NCI-H146 treated with DMSO at 0.1 percent for 48 hours (cell line): ENCODE data around the gene TACC3.

Experiments
- DNase-seq: peaks from one replicate; lab custom pipeline; 2025; ENCODE audit not compliant: unreplicated experiment; lab: John Stamatoyannopoulos, UW

TACC3 gene

GRCh38 chr4:1721666-1722550 lies 587 bp downstream of the TACC3 start:
- no peak for DNase-seq

- DNase-seq = no peak
These were observed 1.3 kb downstream of the TACC3 start for GRCh38 chr4:1722551-1723118.

- DNase-seq = no peak
These were observed 1.9 kb downstream of the TACC3 start for GRCh38 chr4:1723131-1723801.

- DNase-seq = no peak
These were observed 4.2 kb downstream of the TACC3 start for GRCh38 chr4:1725521-1725920.

- peak; percentile 20 for DNase-seq
These were observed 5.0 kb downstream of the TACC3 start for GRCh38 chr4:1726146-1726934.

GRCh38 chr4:1727117-1728031 lies 6.1 kb downstream of the TACC3 start:
- no peak for DNase-seq

DNA sequence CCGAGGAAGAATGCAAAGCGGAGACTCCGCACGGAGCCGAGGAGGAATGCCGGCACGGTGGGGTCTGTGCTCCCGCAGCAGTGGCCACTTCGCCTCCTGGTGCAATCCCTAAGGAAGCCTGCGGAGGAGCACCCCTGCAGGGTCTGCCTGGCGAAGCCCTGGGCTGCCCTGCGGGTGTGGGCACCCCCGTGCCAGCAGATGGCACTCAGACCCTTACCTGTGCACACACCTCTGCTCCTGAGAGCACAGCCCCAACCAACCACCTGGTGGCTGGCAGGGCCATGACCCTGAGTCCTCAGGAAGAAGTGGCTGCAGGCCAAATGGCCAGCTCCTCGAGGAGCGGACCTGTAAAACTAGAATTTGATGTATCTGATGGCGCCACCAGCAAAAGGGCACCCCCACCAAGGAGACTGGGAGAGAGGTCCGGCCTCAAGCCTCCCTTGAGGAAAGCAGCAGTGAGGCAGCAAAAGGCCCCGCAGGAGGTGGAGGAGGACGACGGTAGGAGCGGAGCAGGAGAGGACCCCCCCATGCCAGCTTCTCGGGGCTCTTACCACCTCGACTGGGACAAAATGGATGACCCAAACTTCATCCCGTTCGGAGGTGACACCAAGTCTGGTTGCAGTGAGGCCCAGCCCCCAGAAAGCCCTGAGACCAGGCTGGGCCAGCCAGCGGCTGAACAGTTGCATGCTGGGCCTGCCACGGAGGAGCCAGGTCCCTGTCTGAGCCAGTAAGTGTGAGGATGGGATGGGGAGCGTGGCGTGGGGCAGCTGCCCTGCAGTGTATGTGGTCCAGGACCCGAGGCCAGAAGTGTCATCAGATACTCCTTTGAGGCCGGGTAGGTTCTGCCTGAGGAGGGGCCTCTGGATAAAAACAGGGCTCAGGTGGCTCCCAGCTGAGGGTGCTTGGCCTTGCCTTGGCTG lies 7.0 kb downstream of the TACC3 start:
- no peak for DNase-seq

DNA sequence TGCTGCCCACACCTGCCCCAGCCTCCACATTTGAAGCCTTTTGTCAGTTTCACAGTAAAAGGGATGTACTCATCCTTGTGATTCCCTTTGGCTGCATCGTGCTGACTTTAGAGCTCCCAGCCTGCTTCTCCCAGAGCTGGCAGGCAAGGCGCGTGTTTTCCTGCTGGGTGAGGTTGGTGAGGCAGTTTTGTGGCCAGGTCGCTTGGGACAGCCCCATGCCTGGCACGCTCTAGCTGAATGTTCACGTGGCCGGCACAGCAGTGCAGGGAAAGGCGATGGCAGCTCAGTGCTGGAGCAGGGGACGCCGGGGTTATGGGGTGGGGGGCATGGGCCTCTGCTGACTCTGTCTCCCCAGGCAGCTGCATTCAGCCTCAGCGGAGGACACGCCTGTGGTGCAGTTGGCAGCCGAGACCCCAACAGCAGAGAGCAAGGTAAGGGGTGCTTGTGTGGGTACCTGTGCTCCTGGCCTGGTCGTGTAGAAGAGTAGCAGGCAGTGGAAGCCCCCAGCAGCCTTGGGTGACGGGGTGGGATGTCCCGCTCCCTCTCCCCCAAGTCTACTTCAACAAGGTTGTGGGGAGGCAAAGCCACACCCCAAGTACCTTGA lies 9.3 kb downstream of the TACC3 start:
- no peak for DNase-seq

- DNase-seq = no peak
These were observed 9.9 kb downstream of the TACC3 start for GRCh38 chr4:1731180-1731579.

DNA sequence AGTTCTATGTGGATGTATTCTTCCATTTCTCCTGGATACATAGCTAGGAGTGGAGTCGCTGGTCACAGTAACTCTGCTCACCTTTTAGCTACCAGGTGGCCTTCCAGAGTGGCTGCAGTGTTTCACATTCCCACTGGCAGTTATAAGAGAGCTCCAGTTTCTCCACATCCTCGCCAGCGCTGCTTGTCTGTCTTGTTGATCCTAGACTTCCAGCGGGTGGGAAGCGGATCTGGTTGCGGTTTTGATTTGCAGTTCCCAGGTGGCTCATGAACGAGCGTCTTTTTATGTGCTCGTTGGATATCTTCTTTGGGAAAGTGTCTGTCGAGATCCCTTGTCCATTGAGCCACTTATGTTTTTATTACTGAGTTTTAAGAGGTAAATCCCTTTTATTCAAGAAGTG lies 11.6 kb downstream of the TACC3 start:
- DNase-seq = no peak

GRCh38 chr4:1735215-1735614 lies 13.9 kb downstream of the TACC3 start:
- DNase-seq = no peak

DNA sequence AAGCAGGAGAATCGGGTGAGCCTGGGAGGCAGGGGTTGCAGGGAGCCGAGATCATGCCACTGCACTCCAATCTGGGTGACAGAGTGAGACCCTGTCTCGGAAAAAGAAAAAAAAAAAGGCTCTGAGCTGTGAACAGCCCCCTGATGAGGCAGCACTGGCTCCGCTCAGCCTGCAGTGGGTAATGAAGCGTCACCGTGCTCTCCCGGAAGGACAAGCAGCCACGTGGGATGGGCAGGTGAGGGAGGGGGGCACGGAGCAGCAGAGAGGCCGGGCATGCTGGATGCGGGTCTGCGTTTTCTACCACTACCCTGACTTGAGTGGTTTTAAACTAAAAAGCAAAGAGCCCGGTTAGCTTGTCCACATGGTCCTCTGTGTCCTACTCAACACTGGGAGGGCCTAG lies 15.5 kb downstream of the TACC3 start:
- DNase-seq = no peak

- DNase-seq = no peak
These were observed 16.3 kb downstream of the TACC3 start for GRCh38 chr4:1737666-1738065.

- no peak for DNase-seq
These were observed 17.1 kb downstream of the TACC3 start for GRCh38 chr4:1738410-1738809.

GRCh38 chr4:1739358-1739757 lies 18.0 kb downstream of the TACC3 start:
- DNase-seq = no peak

- DNase-seq = no peak
These were observed 18.8 kb downstream of the TACC3 start for GRCh38 chr4:1740021-1740545.

GRCh38 chr4:1741208-1741607 lies 19.9 kb downstream of the TACC3 start:
- DNase-seq = no peak

DNA sequence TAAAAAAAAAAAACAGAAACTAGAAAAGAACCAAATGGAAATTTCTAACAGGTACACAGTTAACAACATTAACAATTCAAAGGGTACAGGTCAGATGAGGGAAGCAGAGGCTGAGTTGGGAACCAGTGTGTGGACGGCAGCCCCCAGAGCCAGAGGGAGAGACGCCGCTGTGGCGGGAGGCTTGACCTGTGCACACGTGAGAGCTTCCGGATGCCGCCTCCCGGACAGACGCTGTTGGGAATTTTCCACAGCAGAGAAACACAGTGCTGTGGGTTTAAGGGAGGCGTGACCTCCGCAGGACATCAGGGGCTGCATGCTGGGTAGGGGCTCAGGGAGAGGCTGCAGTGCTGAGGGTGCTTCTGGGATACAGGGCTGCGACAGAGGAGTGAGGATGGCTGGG lies 22.2 kb downstream of the TACC3 start:
- no peak for DNase-seq

GRCh38 chr4:1743975-1744374 lies 22.7 kb downstream of the TACC3 start:
- DNase-seq = no peak
